Activated CD8-positive, alpha-beta T cell treated with anti-CD3 and anti-CD28 coated beads, Interleukin-2, amount 10 ng/mL, durations not matched to agents 7 days and 5 days (primary cell): Measurements from ENCODE around the gene BFSP1. TPM values are rescaled to one million over a fixed set of nuclear protein-coding genes. Genes with fewer than 3 reads are reported as not detected.

Experiments used
- ATAC-seq: fragments of 150-1000 bp; cut with Tn5 transposase; one replicate; pipeline ENCODE4 v1.10.0; 2021; ENCODE audit warnings: moderate library complexity
- CTCF ChIA-PET: fragments of 350-600 bp; sonication (Branson Sonifier 250); formaldehyde crosslinking; loops from one replicate; lab custom pipeline; 2021; ENCODE audit warnings: antibody characterized with exemption; lab: Charles Lee
- POLR2A ChIA-PET: fragments of 350-600 bp; sonication (Branson Sonifier 250); formaldehyde crosslinking; loops from one replicate; lab custom pipeline; 2021; ENCODE audit warnings: antibody characterized with exemption; lab: Charles Lee
- DNase-seq: peaks from one replicate; pipeline ENCODE4 v3.0.0-alpha.2; 2020
- H3K27ac Mint-ChIP-seq: one replicate; pipeline ENCODE4 v1.8.0; 2021; ENCODE audit warnings: mild to moderate bottlenecking, mixed read lengths
- H3K27me3 Mint-ChIP-seq: one replicate; pipeline ENCODE4 v1.8.0; 2021; ENCODE audit warnings: low read depth, mixed read lengths
- H3K36me3 Mint-ChIP-seq: one replicate; pipeline ENCODE4 v1.8.0; 2021; ENCODE audit warnings: low read depth, mixed read lengths
- H3K4me1 Mint-ChIP-seq: one replicate; pipeline ENCODE4 v1.8.0; 2021; ENCODE audit warnings: low read depth, mixed read lengths
- H3K4me3 Mint-ChIP-seq: one replicate; pipeline ENCODE4 v1.8.0; 2021; ENCODE audit warnings: mild to moderate bottlenecking, mixed read lengths
- H3K9me3 Mint-ChIP-seq: one replicate; pipeline ENCODE4 v1.8.0; 2022; ENCODE audit warnings: mixed read lengths; ENCODE audit not compliant: insufficient read depth
- total RNA-seq, 2 experiments: library from RNA; stranded (reverse); gene quantifications; one replicate each; pipeline ENCODE4 v1.2.3, GENCODE V29; 2021

BFSP1 gene
- total RNA-seq, 2 experiments from 2014 or later, result 0.50 to 0.55 TPM

GRCh38 chr20:17556837-17557674 lies 25.9 kb upstream of the BFSP1 start:
- H3K4me1 Mint-ChIP-seq, result peaks cover 22% of the 10 kb centered on the region
- H3K27ac Mint-ChIP-seq, result no peak overlapping the region
- POLR2A ChIA-PET, result interaction anchor here (0.7 to 1.3 kb wide), 2 partner anchors 14 to 45 kb away, joined by 3 read pairs; no protein-coding TSS in a partner anchor

GRCh38 chr20:17555106-17555505 lies 23.9 kb upstream of the BFSP1 start:
- Mint-ChIP-seq H3K4me3 (no peak overlapping the region), H3K9me3 (no peaks in the 10 kb centered on the region), H3K36me3 (no peaks in the 10 kb centered on the region), H3K4me1 (peaks cover 14% of the 10 kb centered on the region), H3K27me3 (peaks cover 2% of the 10 kb centered on the region), H3K27ac (no peak overlapping the region)
- POLR2A ChIA-PET, result no interaction called here
- CTCF ChIA-PET, result no interaction called here
- DNase-seq, result no peak
- ATAC-seq, result no peak

More at GRCh38 chr20:17556837-17557674, 25.9 kb upstream of the BFSP1 start:
- Mint-ChIP-seq H3K9me3 (no peaks in the 10 kb centered on the region), H3K36me3 (no peaks in the 10 kb centered on the region), H3K4me3 (no peak overlapping the region), H3K27me3 (peaks cover 2% of the 10 kb centered on the region)
- no peak for DNase-seq
- no peak for ATAC-seq
- CTCF ChIA-PET, result interaction anchor here (1.2 kb wide), 1 partner anchor 13 kb away, joined by 3 read pairs; the partner anchor contains the start of gene DSTN

GRCh38 chr20:17549131-17549530 lies 18.0 kb upstream of the BFSP1 start:
- POLR2A ChIA-PET, result no interaction called here
- no peaks in the 10 kb centered on the region for H3K36me3 Mint-ChIP-seq
- H3K27me3 Mint-ChIP-seq, result peaks cover 24% of the 10 kb centered on the region
- H3K4me1 Mint-ChIP-seq, result no peaks in the 10 kb centered on the region
- DNase-seq, result no peak
- no peak overlapping the region for H3K27ac Mint-ChIP-seq
- CTCF ChIA-PET, result no interaction called here
- H3K9me3 Mint-ChIP-seq, result no peaks in the 10 kb centered on the region
- no peak overlapping the region for H3K4me3 Mint-ChIP-seq
- no peak for ATAC-seq

GRCh38 chr20:17545127-17545526 lies 13.9 kb upstream of the BFSP1 start:
- peaks cover 39% of the 10 kb centered on the region for H3K27me3 Mint-ChIP-seq
- ChIA-PET CTCF (interaction anchor here (0.9 to 1.8 kb wide), 2 partner anchors 8 to 66 kb away, joined by 3 to 4 read pairs; no protein-coding TSS in a partner anchor), POLR2A (no interaction called here)
- no peaks in the 10 kb centered on the region for H3K36me3 Mint-ChIP-seq
- no peak overlapping the region for H3K27ac Mint-ChIP-seq
- H3K4me3 Mint-ChIP-seq, result no peak overlapping the region
- no peak for ATAC-seq
- H3K4me1 Mint-ChIP-seq, result no peaks in the 10 kb centered on the region
- H3K9me3 Mint-ChIP-seq, result no peaks in the 10 kb centered on the region
- no peak for DNase-seq

GRCh38 chr20:17543531-17544131 lies 12.5 kb upstream of the BFSP1 start:
- Mint-ChIP-seq H3K9me3 (no peaks in the 10 kb centered on the region), H3K4me1 (peaks cover 2% of the 10 kb centered on the region), H3K27me3 (peaks cover 37% of the 10 kb centered on the region), H3K4me3 (no peak overlapping the region), H3K36me3 (no peaks in the 10 kb centered on the region), H3K27ac (no peak overlapping the region)
- DNase-seq, result no peak
- CTCF ChIA-PET, result interaction anchor here (0.8 to 1.4 kb wide), 2 partner anchors 39 to 63 kb away, joined by 3 read pairs; no protein-coding TSS in a partner anchor
- POLR2A ChIA-PET, result interaction anchor here (0.9 kb wide), 1 partner anchor 11 kb away, joined by 3 read pairs; no protein-coding TSS in a partner anchor
- no peak for ATAC-seq

- H3K4me1 Mint-ChIP-seq, result peaks cover 6% of the 10 kb centered on the region
- no peak overlapping the region for H3K27ac Mint-ChIP-seq
- ATAC-seq, result no peak
- no peak overlapping the region for H3K4me3 Mint-ChIP-seq
- ChIA-PET CTCF (no interaction called here), POLR2A (interaction anchor here (0.9 kb wide), 1 partner anchor 10 kb away, joined by 3 read pairs; no protein-coding TSS in a partner anchor)
- H3K9me3 Mint-ChIP-seq, result no peaks in the 10 kb centered on the region
- H3K27me3 Mint-ChIP-seq, result peaks cover 39% of the 10 kb centered on the region
- no peak for DNase-seq
- H3K36me3 Mint-ChIP-seq, result no peaks in the 10 kb centered on the region
These were observed 11.8 kb upstream of the BFSP1 start for GRCh38 chr20:17542993-17543412.

- ChIA-PET POLR2A (no interaction called here), CTCF (no interaction called here)
- peaks cover 41% of the 10 kb centered on the region for H3K27me3 Mint-ChIP-seq
- no peak for DNase-seq
- H3K9me3 Mint-ChIP-seq, result no peaks in the 10 kb centered on the region
- ATAC-seq, result no peak
- H3K36me3 Mint-ChIP-seq, result no peaks in the 10 kb centered on the region
- H3K27ac Mint-ChIP-seq, result no peak overlapping the region
- peaks cover 9% of the 10 kb centered on the region for H3K4me1 Mint-ChIP-seq
- no peak overlapping the region for H3K4me3 Mint-ChIP-seq
These were observed 11.3 kb upstream of the BFSP1 start for GRCh38 chr20:17542481-17542880.

- DNase-seq (no peak), ATAC-seq (no peak)
- no peaks in the 10 kb centered on the region for H3K36me3 Mint-ChIP-seq
- H3K27me3 Mint-ChIP-seq, result peaks cover 38% of the 10 kb centered on the region
- H3K27ac Mint-ChIP-seq, result no peak overlapping the region
- CTCF ChIA-PET, result interaction anchor here (1.5 to 2.0 kb wide), 2 partner anchors 397 to 454 kb away, joined by 3 to 6 read pairs; no protein-coding TSS in a partner anchor
- H3K4me1 Mint-ChIP-seq, result peaks cover 13% of the 10 kb centered on the region
- no peaks in the 10 kb centered on the region for H3K9me3 Mint-ChIP-seq
- POLR2A ChIA-PET, result interaction anchor here (2.4 kb wide), 1 partner anchor 28 kb away, joined by 8 read pairs; the partner anchor contains the start of gene DSTN
- H3K4me3 Mint-ChIP-seq, result no peak overlapping the region
These were observed 10.8 kb upstream of the BFSP1 start for GRCh38 chr20:17541996-17542395.

- H3K27me3 Mint-ChIP-seq, result peaks cover 38% of the 10 kb centered on the region
- POLR2A ChIA-PET, result interaction anchor here (2.4 kb wide), 1 partner anchor 29 kb away, joined by 8 read pairs; the partner anchor contains the start of gene DSTN
- CTCF ChIA-PET, result interaction anchor here (0.7 to 2.0 kb wide), 4 partner anchors 71 to 454 kb away, joined by 3 to 6 read pairs (median 4); partner anchors contain the start of gene RRBP1
- H3K36me3 Mint-ChIP-seq, result no peaks in the 10 kb centered on the region
- no peak for DNase-seq
- no peak overlapping the region for H3K27ac Mint-ChIP-seq
- H3K4me3 Mint-ChIP-seq, result no peak overlapping the region
- peaks cover 17% of the 10 kb centered on the region for H3K4me1 Mint-ChIP-seq
- no peak for ATAC-seq
- no peaks in the 10 kb centered on the region for H3K9me3 Mint-ChIP-seq
These were observed 10.4 kb upstream of the BFSP1 start for GRCh38 chr20:17541596-17541995.

GRCh38 chr20:17538517-17539170 lies 7.5 kb upstream of the BFSP1 start:
- no peak for ATAC-seq
- H3K4me3 Mint-ChIP-seq, result no peak overlapping the region
- ChIA-PET CTCF (interaction anchor here (0.8 kb wide), 1 partner anchor 359 kb away, joined by 3 read pairs; no protein-coding TSS in a partner anchor), POLR2A (no interaction called here)
- DNase-seq, result no peak
- H3K27ac Mint-ChIP-seq, result no peak overlapping the region
- peaks cover 18% of the 10 kb centered on the region for H3K27me3 Mint-ChIP-seq
- no peaks in the 10 kb centered on the region for H3K36me3 Mint-ChIP-seq
- no peaks in the 10 kb centered on the region for H3K9me3 Mint-ChIP-seq
- H3K4me1 Mint-ChIP-seq, result peaks cover 25% of the 10 kb centered on the region

GRCh38 chr20:17537959-17538358 lies 6.8 kb upstream of the BFSP1 start:
- no peaks in the 10 kb centered on the region for H3K36me3 Mint-ChIP-seq
- ChIA-PET POLR2A (no interaction called here), CTCF (interaction anchor here (4.0 kb wide), 1 partner anchor 80 kb away, joined by 18 read pairs; no protein-coding TSS in a partner anchor)
- no peak for DNase-seq
- peaks cover 31% of the 10 kb centered on the region for H3K4me1 Mint-ChIP-seq
- H3K4me3 Mint-ChIP-seq, result no peak overlapping the region
- no peak overlapping the region for H3K27ac Mint-ChIP-seq
- H3K9me3 Mint-ChIP-seq, result no peaks in the 10 kb centered on the region
- ATAC-seq, result no peak
- peaks cover 15% of the 10 kb centered on the region for H3K27me3 Mint-ChIP-seq
